HFFc6 (cell line): Measurements from ENCODE around the gene STAB2. TPM values are rescaled to one million over a fixed set of nuclear protein-coding genes. Genes with fewer than 3 reads are reported as not detected.

Experiments used
- DNase-seq: peaks from one replicate; pipeline ENCODE4 v3.0.0-alpha.2; 2018
- H3K27ac Mint-ChIP-seq: 2 replicates; pipeline ENCODE4 v1.8.0; 2020; ENCODE audit warnings: mild to moderate bottlenecking, mixed read lengths
- H3K27me3 Mint-ChIP-seq: 2 replicates; pipeline ENCODE4 v1.8.0; 2021; ENCODE audit warnings: mild to moderate bottlenecking, moderate library complexity, mixed read lengths; ENCODE audit not compliant: insufficient read depth
- H3K36me3 Mint-ChIP-seq: 2 replicates; pipeline ENCODE4 v1.8.0; 2021; ENCODE audit warnings: low read depth, mixed read lengths
- H3K4me1 Mint-ChIP-seq: 2 replicates; pipeline ENCODE4 v1.8.0; 2020; ENCODE audit warnings: low read depth, mixed read lengths
- H3K4me3 Mint-ChIP-seq: 2 replicates; pipeline ENCODE4 v1.8.0; 2020; ENCODE audit warnings: mild to moderate bottlenecking, moderate library complexity, mixed read lengths
- H3K9me3 Mint-ChIP-seq: 2 replicates; pipeline ENCODE4 v1.8.0; 2020; ENCODE audit warnings: mild to moderate bottlenecking, mixed read lengths
- CTCF ChIP-seq: fragments of 200-600 bp; sonication (generic); IDR thresholded peaks from 2 replicates; pipeline ENCODE4 v1.5.0; 2021; ENCODE audit warnings: antibody characterized with exemption, mild to moderate bottlenecking
- total RNA-seq, 6 experiments: library from RNA; stranded (reverse); fragmentation: NEBNext Ultra II Directional; extraction: Animal tissue kit (Norgen Biotek cat#: 25700); gene quantifications; 2 replicates in 1 of 6; 3 replicates in 5 of 6; pipeline ENCODE4 v1.2.3, GENCODE V29; 2021

Gene STAB2
- total RNA-seq, 6 experiments from 2014 or later, result not detected

DNA sequence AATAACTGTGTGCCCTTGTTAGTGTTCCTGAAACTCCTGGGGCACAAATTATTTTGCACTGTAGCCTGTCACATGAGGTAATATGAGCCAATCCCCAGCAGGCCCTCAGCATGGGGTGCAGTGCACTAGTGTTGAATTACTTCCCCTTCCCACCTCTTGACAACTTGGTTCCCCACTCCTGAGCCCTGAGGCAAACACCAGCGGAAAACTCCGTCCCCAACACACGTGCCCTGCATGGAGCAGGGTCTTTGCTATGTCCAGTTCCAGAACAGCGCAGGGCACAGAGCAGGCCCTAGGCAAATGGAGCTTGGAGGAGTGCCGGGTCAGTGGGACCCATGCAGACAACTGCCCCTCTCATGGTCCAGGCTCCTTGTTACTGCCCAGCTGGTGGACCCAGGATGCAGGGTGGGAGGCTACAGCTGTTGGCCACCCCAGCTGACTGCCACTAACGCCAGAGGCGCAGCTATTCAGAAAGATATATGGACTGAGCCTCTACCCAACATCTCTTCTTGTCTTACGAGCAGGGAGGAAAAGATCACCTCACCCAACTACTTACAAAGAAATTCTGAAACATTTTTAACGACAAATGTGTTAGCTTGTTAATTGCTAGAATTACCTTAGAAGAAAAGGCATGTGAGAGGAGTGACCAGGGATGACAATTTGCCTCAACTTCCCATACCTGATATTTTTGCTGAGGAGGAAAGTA is 182.3 kb downstream of the STAB2 start:
- no peak overlapping the region for H3K27ac Mint-ChIP-seq
- no peak for TF ChIP-seq CTCF
- no peak for DNase-seq
- H3K4me3 Mint-ChIP-seq, result no peak overlapping the region
- H3K9me3 Mint-ChIP-seq, result no peaks in the 10 kb centered on the region
- peaks cover 5% of the 10 kb centered on the region; the same call in 1 of the 2 replicates for H3K36me3 Mint-ChIP-seq
- no peaks in the 10 kb centered on the region for H3K27me3 Mint-ChIP-seq
- H3K4me1 Mint-ChIP-seq, result peaks cover 6% of the 10 kb centered on the region; the same call in 1 of the 2 replicates

GRCh38 chr12:103771466-103771865 is 184.4 kb downstream of the STAB2 start:
- peak; percentile 23 for DNase-seq
- Mint-ChIP-seq H3K27ac (no peak overlapping the region), H3K9me3 (no peaks in the 10 kb centered on the region), H3K36me3 (peaks cover 9% of the 10 kb centered on the region; the same call in 1 of the 2 replicates), H3K4me3 (no peak overlapping the region), H3K27me3 (no peaks in the 10 kb centered on the region), H3K4me1 (peaks cover 6% of the 10 kb centered on the region; the same call in 1 of the 2 replicates)
- peak; percentile 78 for TF ChIP-seq CTCF

DNA sequence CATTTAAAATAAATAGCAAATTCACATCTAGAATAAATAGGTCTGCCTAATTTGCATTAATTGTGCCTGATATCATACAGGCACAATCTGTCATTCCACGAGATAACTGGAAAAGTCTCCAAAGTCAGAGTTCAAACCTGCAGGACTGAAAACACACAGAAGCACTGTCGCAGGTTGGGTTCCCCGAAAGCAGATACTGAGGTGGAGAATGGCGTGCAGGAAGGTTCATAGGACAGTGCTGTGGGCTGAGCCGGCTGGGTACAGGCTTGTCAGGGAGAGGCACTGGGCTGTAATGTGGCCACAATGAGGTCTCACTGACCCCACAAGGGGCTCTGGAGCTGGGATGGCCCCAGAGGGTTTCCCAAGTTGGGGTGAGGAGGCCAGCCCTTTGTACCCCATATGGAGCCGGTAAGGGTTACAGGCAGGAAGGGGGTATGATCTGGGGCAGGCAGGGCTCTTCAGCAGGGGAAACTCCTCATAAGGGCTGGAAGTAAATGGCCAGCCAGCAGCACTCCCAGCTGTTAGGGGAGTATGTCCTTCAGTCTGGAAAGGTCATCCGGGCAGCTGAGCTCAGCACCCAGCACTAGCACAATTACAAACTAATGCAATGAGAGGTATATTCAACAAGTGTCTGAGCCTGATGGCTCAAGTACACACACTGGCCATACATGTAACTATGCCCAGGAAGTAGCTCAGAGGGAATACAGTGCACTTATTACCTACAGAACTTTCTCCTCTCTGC is 185.5 kb downstream of the STAB2 start:
- TF ChIP-seq CTCF, result no peak
- Mint-ChIP-seq H3K27me3 (no peaks in the 10 kb centered on the region; the same call in 1 of the 2 replicates), H3K27ac (no peak overlapping the region), H3K36me3 (0 out of 2 replicates have a peak, but pooled peaks cover 8% of the 10 kb centered on the region), H3K4me3 (no peak overlapping the region), H3K4me1 (peaks cover 6% of the 10 kb centered on the region; the same call in 1 of the 2 replicates), H3K9me3 (no peaks in the 10 kb centered on the region)
- DNase-seq, result no peak

GRCh38 chr12:103773109-103773910 is 186.2 kb downstream of the STAB2 start:
- H3K9me3 Mint-ChIP-seq, result no peaks in the 10 kb centered on the region

More at GRCh38 chr12:103773109-103773910, 186.2 kb downstream of the STAB2 start:
- Mint-ChIP-seq H3K27ac (no peak overlapping the region), H3K27me3 (no peaks in the 10 kb centered on the region; the same call in 1 of the 2 replicates), H3K36me3 (peaks cover 12% of the 10 kb centered on the region; the same call in 1 of the 2 replicates), H3K4me3 (no peak overlapping the region), H3K4me1 (peaks cover 6% of the 10 kb centered on the region; the same call in 1 of the 2 replicates)
- DNase-seq, result no peak
- TF ChIP-seq CTCF, result no peak
